HEK293T (cell line): ENCODE data around the gene ZNF212.

Source experiments
- ARNT ChIP-seq: fragments of 450-650 bp; IDR thresholded peaks from 2 replicates; pipeline ENCODE4 v1.6.1; 2017; ENCODE audit warnings: mild to moderate bottlenecking
- BHLHE40 ChIP-seq: fragments of 450-650 bp; IDR thresholded peaks from 2 replicates; pipeline ENCODE4 v1.6.1; 2016; ENCODE audit warnings: mild to moderate bottlenecking, moderate library complexity, borderline replicate concordance
- CTBP1 ChIP-seq: fragments of 450-650 bp; IDR thresholded peaks from 2 replicates; pipeline ENCODE4 v1.6.1; 2016; ENCODE audit warnings: borderline replicate concordance
- ELF4 ChIP-seq: fragments of 450-650 bp; IDR thresholded peaks from 2 replicates; pipeline ENCODE4 v1.6.1; 2017; ENCODE audit warnings: antibody characterized with exemption
- FOXA1 ChIP-seq: fragments of 450-650 bp; IDR thresholded peaks from 2 replicates; pipeline ENCODE4 v1.6.1; 2016; ENCODE audit warnings: mild to moderate bottlenecking
- FOXK2 ChIP-seq: fragments of 450-650 bp; IDR thresholded peaks from 2 replicates; pipeline ENCODE4 v1.6.1; 2016; ENCODE audit warnings: mild to moderate bottlenecking
- FOXM1 ChIP-seq: fragments of 450-650 bp; IDR thresholded peaks from 2 replicates; pipeline ENCODE4 v1.6.1; 2017; ENCODE audit warnings: mild to moderate bottlenecking, borderline replicate concordance
- LEF1 ChIP-seq: fragments of 450-650 bp; IDR thresholded peaks from 2 replicates; pipeline ENCODE4 v1.6.1; 2017; ENCODE audit warnings: mild to moderate bottlenecking, borderline replicate concordance
- SUZ12 ChIP-seq: fragments of 450-650 bp; IDR thresholded peaks from 2 replicates; pipeline ENCODE4 v1.6.1; 2016; ENCODE audit warnings: mild to moderate bottlenecking
- ZNF384 ChIP-seq: fragments of 450-650 bp; IDR thresholded peaks from 2 replicates; pipeline ENCODE4 v1.6.1; 2016

GRCh38 chr7:149304006-149304405 lies 64.6 kb downstream of the ZNF212 start:
- TF ChIP-seq ARNT (no peak), ELF4 (no peak), LEF1 (no peak), CTBP1 (no peak), BHLHE40 (no peak), FOXM1 (no peak), FOXK2 (no peak), ZNF384 (no peak), SUZ12 (no peak), FOXA1 (no peak)
